Measurements from ENCODE around the gene SLCO4A1.
A peak's percentile ranks its signal among the peaks of the same experiment; 100 is the strongest.

SLCO4A1 gene

DNA sequence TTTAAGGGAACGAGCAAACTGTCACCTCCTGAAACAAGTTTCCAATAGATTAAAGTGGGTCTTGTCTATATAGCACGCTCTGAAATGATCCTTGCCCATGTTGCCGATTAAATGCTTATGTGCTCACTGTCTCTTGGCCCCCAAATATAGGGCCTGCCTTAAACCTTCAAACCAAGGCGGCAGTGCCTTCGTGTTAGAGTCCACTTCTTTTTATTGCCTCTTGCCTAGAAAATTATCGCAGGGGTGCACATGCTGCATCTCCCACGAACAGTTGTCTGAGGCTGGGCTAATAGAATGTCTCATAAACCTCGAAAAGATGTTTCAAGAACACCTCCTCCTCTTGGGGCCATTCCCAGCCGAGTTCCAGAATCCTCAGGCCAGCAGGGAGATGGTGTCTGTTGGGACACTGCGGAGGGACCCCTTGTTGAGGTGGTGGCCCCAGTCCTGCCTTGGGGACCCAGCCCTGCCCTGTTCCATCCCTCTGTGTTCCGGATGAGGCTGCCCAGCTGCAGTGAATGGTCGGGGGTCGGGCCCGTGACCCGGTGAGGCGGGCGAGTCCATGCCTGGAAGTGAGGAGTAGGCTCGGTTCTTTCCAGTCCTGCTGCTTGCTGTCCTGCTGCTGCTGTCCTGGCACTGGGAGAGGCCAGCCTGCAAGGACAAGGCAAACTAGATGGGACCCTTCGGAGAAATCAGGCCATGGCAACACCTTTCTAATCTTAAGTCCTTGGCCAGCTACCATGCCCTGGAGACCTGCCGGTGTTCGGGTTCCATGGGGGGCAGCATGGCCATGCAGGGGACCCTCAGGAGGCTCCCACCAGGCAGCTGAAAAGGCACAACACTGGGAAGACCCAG lies 34.7 kb upstream of the SLCO4A1 start:
- no peak for DNase-seq

DNA sequence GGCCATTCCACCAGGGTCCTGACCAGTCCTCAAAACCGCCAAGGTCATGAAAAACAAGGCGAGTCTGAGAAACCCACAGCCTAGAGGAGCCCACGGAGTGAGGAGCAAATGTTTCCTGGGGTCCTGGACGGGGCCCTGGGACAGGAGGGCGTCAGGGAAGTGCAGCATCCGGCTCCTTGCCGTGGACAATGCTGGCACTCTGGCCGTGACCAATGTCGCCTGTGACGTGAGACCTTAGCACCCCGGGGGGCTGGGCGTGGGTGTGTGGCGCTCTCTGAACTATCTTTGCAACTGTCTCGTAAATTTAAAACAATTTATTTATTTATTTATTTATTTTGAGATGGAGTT lies 34.1 kb upstream of the SLCO4A1 start:
- no peak for DNase-seq

DNA sequence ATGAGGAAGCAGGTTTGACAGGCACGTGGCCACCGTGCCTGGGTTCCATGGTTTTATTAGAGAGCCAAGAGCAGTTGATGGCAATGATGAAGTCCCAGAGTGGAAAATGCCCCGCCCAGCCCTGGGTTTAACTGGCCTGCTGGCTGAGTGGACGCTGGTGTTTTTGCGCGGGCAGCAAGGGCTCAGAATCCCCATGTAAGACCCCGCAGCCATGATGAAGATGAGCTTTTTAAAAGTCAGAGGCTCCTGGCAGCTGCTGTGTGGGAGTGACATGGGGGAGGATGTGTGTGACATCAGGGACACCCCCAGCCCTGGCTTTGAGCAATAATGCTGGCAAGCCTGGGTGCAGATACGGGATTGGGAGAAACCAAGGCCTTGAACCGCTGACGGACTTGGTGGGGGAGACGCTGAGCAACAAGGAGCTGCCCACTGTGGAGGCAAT lies 33.0 kb upstream of the SLCO4A1 start:
- DNase-seq = no peak

DNA sequence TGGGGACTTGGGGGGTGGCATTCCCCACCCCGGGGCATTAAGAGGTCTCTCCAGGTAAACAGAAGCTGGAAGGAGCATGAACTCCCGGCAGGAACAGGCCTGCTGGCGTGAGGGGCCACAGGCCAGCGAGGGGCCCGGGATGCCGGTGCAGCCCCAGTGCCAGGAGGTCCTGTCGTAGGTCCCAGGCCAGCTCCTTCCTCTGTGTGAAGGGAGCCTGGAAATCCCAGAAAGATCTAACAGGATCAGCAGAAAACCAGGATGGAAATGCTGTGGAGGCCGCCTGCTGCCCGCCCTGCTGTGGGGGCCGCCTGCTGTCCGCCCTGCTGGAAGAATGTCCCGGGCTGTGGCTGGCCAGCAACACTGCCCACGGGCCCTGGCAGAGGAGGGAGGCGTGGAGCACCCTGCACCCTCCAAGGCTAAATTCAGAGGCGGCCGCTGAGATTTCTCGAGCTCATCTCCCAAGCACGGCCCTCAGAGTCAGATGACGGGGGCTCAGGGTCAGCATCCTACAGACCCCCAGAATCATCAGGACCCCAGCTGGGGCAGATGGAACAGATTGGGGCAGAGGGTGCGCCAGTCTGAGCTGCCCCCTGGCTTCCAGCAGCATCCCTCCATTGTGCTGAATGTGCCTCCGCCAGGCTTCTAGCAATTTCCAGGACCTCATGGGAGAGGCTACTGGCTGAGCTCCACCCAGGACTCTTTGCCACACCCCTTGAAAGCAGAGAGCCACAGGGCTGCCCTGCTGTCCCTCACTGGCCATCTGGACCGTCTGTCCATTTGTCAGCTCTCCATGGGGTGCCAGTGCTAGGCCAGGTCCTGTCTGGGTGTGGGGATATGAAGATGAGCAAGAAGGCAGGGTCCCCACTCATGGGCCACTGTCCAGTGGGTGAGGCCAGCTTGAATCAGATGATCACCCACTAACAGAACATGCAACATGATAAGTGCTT lies 32.2 kb upstream of the SLCO4A1 start:
- no peak for DNase-seq

DNA sequence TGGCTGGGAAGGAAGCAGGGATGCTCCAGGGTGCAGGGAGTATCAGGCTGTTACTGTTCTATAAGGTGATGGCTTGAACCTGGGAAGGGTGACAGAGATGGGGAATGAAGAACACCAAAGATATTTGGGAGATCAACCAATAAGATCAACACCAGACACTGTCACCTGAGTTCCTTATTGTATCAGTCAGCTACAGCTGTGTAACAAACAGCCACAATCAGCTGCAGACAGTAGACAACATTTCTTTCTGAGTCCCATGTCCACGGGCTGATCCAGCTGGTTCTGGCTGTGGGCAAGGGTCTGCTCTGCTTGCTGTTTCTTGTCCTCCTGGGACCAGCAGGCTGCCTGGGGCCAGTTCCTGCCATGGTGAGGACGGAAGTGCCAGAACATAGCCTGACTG lies 31.3 kb upstream of the SLCO4A1 start:
- no peak for DNase-seq

DNA sequence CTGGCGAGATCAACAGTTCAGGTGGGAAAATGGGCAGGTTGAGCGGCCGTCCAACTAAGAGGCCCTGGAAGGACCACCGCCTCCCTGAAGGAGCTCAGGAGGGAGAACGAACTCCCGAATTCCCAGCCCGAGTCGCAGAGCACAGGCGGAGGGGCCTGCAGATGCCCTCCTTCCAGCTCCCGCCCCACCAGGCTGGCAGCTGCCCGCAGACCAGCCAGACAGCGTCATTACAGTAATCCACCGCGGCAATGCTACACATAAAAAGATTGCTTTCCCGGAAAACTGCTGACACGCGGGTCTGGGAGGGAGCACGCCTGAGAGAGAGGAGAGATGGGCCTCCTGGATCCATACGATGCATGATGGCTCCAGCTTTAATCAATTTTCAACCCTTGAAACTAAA lies 30.5 kb upstream of the SLCO4A1 start:
- no peak for DNase-seq

DNA sequence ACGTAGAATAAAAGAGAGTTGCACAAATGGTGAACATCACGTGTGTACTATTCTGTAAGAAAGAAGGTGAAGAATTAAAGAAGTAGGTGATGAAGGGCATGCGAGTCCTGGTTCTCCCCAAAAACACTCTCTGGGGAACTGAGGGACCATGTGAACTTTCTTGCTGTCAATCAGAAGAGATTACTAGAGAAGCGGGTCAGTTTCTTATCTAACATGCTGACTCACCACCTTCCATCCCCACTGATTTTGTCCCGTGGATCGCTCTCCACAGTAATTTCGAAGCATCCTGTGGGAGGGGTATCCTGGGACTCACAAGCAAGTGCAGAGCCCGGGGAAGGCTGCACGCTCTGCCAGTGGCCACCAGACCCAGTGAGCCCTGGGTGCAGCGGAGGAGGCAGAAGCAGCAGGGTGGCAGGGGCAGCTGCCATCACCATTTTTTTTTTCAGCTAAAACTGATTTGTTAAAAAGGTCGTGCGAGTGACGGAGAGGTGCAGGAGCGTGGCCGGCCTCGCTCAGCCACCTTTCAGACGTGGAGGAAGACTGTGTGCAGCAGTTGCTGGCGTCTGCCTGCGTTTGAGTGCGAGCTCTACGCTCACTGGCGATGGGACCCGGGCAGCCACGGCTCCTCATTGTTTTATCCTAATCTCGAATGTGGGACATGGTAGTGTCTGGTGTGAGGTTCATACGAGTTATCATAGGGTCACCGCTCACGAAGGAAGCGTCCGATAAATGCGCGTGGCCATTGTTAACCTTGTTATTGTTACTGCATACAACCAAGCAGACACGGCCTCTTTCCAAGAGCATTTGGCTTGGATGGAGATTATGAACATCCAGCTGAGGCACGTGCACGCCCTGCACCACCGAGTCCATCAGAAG lies 28.0 kb upstream of the SLCO4A1 start:
- no peak for DNase-seq

DNA sequence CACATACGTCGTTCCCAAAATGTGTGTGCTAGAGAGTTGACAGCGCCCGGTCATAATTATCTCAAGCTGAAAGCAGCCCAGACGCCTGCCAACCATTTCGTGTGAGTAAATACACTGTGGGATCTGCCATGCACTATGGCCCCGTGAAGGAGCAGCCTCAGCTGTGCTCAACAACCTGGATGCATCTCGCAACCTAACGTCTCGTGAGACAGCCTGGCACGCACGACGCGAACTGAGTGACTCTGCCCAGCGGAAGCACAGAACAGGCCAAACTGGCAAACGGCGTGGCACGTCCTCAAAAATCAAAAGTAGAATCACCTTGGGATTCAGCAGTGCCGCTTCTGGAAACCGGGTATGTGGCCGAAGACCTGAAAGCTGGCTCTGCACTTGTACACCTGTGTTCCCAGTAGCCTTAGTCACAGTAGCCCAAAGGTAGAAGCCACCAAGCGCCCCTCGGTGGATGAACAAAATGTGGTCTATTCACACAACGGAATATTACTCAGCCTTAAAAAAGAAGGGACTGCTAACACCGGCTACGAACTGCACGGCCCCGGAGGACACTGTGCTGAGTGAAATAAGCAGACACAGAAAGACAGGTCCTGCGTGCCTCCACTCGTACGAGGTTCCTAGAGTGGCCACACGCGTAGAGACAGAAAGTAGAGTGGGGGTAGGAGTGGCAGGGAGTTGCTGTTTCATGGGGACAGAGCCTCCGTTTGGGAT lies 27.2 kb upstream of the SLCO4A1 start:
- DNase-seq = no peak

DNA sequence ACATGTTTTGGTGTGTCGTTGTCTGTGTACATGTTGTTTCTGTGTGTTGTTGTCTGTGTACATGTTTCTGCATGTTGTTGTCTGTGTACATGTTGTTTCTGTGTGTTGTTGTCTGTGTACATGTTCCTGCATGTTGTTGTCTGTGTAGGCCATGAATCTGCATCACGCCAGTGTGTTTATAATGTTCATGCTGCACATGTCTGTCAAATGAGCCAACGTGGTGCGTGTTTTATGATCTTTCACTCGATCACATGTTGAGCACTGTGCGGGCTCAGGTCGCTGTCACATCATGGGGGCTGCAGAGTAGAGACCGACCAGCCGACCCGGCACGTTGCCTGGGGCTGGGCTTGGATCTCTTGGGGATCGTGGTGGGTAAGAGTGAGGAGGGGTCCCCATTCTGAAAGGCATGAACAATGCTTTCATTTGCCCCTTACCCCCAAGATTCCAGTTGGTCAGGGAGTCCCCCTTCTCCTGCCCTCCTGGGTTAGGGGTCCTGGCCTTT lies 26.5 kb upstream of the SLCO4A1 start:
- DNase-seq = no peak

DNA sequence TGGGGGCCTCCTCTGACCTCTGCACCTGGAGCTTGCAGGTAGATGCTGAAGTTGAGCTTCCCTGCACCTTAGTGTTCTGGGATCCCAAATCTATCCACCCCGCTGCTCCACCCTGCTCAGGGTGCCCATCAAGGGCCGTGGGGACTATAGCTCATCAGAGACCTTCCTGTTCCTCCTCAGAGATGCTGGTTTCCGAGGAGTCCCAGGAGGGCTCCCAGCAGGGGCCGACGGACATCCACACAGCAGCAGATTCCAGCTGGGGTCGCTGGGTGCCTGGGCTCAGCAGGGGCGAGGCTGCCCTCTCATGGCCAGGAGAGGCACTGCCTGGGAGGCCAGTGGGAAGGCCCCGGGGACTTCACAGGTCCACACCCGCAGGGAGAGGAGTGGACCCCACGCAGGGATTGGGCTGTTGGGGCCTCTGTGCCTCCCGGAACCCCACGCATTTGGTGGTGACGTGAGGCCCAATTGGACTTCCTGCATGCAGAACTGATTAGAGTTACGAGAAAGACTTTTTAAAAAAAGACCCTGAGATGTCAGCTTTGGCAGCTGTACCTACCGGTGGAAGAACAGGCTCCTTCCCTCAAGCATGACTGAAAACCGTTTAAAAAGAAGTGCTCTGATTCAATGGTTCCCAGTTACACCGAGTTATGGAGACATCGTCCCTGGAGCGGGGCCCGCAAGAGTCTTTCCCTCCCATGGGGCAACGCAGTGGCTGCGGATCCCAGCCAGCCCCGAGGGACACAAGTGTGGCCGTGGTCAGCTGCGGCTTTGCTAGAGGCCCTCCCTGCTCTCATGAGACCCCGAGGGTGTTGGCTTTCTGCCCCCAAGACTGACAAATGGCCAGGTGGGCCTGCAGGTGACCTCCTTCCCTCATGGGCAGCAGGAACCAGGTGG lies 25.3 kb upstream of the SLCO4A1 start:
- peak; percentile 41 for DNase-seq

DNA sequence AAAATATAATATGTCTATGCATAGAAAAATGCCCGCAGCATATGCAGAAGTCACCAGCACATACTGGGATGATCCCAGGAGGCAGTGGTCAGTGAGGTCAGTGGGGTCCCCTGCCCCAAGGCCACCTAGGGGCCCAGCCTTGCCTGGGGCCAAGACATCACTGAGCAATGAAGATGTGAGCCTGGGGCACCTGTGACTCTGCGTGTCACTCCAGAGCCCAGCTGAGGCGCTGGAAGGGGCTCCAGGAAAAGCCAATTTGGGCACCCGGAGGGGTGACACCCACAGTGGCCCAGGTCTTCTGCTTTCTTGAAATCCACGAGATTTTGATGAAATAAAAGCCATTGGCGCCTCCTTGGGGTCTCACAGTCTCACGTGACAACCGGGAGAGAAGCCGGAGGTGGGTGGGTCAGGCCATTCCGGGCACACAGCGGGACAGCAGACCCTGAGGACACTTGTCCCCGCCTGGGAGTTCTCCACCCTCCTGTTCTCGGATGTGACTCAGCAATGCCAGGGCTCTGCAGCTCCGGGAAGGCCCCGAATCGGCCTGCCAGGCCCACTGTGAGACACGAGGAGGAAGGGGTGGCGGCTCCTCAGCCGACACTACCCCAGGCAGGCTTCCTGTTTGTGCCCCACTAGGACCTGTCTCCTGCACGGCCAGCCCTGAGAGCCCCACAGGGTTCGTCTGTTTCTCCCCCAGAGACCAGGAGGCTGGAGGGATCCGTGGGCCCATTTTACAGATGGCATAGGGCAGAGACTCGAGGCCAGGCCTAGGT lies 24.4 kb upstream of the SLCO4A1 start:
- DNase-seq = no peak

DNA sequence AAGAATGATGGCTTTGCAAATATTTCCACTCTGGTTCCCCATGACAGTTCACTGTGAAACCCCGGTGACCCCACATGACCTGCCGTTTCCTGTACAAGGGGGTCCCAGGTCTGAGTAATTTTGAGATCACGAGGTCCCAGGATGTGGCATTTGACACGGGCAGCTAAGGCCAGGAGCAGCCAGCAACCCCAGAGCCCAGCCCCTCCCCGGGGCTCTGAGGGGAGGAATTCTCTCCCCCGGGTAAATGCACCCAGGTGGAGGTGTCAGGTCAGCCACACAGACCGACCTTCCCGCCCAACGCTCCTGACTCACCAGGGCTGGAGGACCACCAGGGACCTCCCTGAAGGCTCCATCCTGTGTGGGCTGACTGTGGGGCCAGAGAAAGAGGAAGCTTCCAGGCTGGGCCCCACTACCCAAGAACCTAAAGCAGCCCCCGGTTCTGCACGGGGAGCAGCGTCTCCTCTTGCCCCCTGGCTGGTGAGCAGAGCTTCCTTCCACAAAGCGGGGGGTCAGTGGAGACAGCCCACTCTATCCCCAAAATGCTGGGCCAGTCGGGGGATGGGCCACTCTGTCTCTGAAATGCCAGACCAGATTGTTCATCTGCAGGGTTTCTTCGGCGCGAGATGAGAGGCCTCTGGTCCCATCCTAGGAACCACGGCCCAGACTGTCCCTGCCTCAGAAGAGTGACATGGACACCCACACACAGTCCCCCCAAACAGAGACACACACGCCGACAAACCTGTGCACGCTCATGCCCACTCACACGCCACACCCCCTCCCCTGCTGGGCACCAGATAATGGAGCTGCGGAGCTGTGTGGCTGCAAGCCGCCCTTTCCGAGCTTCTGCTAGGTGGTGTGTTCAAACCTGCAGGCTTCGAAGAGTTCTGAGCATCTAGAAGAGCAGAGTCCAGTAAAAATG lies 23.4 kb upstream of the SLCO4A1 start:
- DNase-seq = no peak

DNA sequence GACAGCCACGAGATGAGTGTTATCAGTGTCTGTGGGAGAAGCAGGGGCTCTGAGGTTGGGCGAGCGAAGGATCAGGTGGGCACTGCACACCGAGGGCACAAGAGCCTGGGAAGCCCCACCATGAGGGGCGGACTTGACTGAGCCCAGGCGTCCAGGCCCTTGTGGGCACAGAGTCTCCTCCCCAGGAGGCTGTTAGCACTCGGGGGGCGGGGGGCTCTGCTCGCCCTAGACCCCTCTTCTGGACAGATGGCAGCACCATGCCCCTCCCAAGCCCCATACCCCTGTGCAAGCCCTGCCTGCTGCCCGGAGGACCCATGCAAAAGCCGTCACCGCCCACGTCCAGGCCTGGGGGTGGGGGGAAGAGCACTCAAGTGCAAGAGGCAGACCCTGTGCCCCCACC lies 21.7 kb upstream of the SLCO4A1 start:
- no peak for DNase-seq

DNA sequence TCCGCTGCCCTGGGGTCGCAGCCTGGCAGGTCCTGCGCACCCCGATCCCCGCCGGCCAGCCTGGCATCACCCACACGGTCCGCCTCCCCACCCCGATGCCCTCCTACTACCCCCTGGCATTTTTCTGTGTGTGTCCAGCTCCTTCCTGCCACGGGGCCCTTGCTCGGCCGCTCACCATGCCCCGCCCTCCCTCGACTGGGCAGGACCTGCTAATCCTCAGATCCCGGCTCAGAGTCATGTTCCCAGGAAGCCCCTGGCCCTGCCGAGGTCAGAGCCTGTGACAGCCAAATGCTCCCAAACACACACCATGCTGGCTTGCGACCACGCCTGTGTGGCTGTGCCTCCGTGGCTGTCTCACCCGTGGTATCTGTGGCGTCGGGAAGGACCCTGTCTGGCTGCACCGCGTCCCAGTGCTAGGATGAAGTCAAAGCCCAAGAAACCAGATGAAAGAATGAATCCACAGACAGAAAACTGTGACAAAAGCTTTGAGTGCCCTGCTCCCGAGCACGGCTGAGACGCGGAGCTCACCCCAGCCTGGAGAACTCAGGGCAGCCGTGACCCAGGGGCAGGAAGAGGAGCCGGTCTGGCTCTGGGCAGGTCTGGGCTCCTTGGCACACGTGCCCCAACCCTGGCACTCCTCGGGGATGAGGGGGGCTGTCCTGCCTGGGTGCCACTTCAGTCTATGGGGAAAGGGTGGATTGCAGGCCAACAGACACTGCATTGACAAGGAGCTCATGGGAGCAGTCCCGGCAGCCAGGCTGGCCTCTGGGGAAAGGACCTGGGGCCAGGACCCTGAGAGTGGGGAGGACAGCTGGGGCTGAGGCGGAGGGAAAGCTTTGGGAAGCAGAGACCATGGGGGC lies 20.8 kb upstream of the SLCO4A1 start:
- no peak for DNase-seq

DNA sequence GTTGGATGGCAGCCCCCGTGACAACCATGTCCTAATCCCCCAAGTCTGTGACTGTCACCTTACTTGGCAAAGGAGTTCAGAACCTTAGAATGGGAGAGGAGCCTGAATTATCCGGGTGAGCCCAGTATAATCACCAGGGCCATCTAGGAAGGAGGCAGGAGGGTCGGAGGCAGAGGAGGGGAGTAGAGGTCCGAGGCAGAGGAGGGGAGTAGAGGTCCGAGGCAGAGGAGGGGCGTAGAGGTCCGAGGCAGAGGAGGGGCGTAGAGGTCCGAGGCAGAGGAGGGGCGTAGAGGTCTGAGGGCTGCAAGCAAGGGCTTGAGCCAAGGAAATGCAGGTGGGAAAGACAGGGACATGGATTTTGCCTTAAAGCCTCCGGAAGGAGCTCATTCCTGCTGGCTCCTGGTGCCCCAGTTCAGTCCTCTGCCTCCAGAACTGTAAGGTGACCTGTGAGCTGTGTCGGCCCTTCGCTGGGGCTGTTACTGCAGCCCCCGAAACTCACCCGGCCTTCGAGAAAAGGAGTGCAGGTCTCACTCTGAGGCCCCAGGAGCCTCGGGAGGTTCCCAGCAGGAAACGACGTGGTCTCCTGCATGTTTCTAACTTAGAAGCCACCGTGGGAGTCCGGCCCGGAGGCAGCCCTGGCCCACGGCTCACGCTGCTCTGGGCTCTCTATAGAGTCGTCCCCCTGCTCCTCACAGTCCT lies 20.0 kb upstream of the SLCO4A1 start:
- DNase-seq = no peak

DNA sequence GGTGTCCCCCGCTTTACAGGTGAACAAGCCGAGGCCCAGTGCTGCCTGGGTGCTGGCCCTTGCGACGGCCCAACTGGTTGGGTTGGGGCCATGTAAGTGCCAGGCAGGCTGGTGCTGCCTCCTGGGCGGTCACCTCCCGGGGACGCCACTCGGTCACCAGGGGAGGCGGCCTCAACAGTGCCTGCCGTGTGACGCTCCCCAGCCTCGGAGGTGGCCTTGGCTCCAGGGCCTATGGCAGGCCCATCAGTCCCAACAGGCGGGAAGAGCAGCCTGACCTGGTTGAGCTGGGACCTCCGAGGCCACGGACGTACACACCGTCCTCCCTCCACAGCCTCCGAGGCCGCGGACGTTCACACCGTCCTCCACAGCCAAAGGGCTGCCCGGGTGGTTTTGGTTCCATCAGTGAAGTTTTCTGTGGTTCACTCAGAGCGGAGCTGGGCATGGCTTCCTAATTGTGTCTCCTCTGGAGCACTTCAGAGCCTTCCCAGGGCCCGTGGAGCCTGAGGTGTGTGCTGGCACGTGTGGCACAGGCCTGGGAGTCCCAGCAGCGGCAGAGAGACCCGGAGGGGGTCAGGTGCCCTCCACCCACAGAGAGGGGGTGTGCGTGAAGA lies 19.3 kb upstream of the SLCO4A1 start:
- DNase-seq = no peak
